ENCODE data around the gene PAIP2.
"Not testable (repeated sequence)": the region's sequence is repeated elsewhere in the genome, so short reads cannot be mapped to it uniquely, and the experiment has no call there.

The PAIP2 gene

DNA sequence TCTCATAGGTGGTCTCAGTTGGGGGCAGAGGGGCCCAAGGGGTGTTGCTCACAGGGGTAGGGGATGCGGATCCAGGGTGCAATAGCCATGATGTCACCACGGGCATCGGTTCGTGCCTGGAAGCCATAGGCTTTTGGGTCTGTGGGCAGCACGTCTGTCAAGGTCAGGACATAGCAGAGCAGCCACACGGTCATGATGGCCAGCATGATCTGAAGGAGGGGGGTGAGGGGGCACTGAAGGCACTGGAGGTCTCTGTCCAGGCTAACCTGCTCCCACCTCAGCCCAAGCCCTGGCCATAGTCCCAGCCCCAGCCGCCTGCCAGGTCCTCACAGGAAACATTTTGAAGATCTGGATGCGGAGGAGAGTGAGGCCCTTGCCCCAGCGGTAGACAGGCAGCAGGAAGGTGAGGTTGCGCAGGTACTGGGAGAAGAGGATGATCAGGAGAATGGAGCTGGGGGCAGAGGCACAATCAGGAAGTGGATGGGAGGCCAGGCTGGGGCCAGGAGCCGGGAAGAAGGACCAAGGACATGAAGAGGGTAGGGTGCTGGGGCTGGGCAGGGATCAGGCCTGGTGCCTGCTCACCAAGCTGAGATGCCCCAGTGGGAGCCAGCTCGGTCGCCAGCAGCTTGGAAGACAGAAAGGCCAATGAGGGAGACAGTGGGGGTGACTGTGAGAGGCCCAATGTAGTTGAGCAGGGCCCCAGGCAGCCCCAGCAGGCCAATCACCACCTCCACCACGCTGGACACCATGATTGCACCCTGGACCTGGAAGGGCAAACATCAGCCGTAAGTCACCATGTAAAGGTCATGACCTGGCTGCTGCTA, 38.2 kb downstream of the PAIP2 start:
- DNase-seq = no peak

DNA sequence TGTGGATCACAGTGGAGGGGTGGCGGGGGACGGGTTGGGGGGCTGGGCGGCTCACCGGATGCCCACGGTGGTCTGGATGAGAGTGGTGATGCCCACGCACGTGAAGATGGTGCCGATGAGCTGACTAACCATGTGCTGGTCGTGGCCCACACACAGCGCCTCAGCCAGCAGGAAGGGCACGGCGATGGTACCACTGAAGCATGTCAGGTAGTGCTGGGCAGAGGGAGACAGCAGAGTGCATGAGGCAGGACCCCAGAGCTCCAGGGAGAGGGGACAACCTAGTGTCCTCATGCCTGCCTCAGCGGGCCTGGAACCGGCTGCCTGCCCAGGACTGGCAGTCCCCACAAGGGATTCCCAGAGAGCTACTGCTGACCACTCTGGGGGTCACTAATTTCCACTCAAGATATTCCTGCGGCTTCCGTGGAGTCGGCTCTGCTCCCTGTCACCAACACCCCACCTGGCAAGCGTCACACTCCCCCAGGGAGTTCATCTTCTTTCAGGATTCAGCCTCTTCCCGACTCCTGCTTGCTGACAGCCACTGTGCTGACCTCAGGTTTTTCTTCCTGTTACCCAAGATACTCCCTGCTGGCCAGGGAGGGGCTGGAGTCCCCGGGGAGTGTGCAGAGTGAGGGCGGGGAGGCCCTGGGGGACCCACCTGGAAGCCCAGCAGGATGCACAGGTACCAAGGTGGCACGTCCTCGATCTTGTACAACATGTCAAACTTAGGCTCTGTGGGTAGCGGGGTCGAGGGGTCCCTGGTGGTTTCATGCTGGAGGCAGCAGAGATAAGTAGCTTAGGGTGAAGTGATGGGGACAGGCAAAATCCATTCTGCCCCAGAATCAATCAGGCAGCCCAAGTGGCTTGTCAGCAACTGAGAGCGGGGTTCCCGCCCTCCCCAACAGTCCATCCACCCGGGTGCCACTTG, 40.4 kb downstream of the PAIP2 start:
- DNase-seq = no peak

DNA sequence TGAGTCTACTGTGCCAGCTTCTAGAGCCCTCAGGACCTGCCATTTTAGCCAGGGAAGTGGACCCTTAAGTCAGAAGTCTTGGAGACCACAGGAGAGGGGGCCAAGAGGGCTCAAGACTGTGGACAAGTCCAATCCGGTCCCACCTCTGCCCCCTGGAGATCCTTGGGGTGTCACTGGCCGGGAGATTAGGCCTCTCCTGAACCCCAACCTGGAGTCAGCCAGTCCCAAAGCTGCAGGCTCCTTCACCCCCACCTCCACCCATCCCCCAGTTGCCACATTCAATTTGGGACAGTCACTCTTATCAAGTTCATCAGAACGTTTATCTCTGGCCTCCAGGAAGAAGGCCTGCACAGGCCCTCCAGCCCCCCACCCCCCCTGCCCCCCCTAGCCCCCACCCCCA, 41.2 kb downstream of the PAIP2 start:
- no peak for DNase-seq

DNA sequence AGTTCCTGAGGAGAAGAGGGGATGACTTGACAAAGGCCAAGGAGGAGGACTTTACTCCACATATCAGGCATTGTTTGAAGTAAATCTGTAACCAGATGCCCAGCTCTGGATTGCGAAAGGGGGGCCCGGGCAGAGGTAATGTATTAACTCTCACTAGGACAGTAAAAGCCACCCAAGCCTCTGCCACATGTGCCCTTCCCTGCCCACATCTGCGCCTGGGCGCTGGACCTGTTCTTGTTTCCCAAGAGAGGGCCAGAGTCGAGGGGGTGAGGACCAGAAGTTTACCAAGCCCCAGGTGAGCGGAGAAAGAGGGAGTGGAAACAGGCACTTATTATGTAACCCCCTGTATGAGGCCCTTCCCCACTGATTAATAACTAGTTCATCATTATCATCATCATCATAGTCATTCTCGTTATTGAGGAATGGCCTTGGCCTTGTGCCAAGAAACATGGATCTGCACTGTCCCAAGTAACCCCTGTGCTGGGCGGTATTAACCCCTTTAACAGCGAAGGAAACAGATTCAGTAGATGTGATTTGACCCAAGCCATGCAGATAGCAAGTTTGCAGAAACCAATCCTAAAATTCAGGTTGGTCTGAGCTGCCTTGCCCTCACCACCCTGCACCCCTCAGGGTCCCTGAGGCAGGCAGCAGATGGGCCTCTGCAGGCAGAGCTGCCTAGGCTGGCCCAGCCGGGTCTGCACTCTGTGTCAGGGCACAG, 41.8 kb downstream of the PAIP2 start, which contains the start of gene SLC23A1:
TSS of gene SLC23A1 (minus strand) at position 23 of the 718 bp plus-strand sequence. CDS start 44 bp downstream, outside the sequence.
- no peak for DNase-seq

DNA sequence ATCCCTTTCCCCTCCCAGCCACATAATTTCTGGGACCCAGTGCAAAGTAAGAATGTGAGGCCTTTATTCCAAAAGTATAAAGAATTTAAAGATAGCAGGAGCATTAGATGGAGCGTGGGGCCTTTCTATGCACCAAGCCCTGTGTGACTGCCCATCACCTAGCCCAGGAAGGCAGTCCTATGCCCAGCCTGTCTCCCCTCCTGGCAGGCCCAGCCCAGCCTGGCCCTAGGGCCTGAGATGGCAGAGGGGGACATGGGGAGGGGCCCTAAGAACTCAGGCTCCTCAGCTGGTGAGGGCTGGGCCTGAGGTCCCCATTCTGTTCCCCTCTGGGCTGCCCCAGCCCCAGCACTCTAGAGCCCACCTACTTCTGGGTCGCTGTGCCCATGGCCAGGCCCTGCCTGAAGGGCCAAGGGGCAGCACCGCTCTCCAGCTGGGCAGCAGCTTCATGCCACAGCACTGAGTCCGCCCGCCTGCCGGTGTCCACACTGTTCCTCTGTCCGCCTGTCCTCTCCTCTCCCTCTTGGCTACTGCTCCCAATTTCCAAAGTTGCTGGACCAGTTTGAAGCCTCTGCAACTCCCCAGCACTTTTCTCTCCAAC, 42.4 kb downstream of the PAIP2 start:
- DNase-seq = no peak

DNA sequence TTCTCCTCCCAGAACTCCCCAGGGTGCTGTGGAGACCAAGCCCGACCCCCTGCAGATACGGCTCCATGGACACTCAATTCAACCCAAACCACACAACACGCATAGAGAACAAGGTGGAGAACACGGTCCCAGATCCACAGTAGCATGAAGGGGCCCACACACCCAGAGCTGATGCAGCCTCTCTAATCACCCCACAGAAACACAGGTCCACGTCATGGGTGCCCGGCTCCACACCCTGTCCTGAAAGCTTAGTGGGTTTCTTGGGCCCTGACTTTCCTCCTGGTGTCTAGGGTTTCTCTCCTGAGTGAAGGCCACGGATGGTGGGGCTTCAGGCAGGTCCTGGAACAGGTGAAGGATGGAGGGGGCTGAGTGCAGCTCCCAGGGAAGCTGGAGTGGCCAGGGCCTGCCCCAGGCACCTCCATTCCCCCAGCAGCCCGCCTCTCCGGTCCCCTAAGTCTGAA, 43.0 kb downstream of the PAIP2 start:
- no peak for DNase-seq

DNA sequence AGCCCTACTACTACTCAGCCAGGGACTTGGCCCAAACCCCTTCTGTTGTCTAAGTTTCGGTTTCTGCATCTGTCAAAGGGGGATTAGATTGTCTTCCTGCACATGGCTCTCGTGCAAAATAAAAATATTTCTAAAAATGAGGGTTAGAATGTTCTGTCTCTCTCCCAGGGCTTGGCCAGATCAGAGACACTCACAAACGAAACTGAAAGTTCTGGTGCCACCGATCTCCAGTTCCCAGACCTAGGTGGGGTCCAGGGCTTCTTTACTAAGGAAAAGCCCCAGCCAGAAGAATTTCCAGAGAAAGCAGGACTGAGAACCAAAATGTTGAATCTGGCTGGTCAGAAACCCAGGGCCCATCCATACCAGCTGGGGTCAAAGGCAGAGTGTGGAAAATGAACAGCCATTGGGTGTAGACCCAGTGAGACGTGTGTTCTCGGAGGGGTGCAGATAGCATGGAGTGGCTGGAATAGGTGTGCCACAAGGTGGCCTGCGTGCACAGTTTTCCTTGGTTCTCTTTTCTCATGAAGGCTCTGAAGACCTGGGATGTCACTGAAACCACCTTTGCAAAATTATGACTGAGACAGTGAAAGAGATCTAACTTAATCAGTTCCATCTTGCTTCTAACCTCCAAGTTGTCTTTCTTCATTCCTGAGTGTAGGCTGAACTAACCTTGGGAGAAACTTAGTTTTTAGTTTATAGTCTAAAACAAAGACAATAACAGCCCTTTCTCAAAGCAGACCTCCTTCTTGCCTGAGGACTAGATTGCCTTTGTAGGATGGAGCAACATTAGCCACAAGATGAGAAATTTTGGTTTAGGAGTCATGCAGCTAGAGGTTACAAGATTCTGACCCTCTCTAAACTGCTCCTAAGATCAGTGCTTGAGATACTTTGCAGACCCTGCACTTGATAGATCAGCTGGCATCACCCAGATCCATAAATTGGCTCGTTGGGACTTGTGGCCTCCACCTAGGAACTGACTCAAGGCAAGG, 43.7 kb downstream of the PAIP2 start:
- no peak for DNase-seq

DNA sequence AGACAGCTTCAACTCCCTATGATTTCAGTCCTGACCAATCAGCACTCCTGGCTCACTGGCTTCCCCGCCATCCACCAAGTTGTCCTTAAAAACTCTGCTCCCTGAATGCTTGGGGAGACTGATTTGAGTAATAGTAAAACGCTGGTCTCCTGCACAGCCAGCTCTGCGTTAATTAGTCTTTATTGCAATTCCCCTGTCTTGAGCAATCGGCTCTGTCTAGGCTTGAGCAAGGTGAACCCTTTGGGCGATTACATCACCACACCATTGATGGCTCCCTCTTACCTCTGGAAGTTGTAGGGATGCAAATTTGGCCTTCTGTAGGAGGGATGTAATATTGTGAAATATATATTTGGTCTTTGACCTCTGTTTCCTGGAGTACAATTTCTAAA, 44.4 kb downstream of the PAIP2 start:
- DNase-seq = no peak

DNA sequence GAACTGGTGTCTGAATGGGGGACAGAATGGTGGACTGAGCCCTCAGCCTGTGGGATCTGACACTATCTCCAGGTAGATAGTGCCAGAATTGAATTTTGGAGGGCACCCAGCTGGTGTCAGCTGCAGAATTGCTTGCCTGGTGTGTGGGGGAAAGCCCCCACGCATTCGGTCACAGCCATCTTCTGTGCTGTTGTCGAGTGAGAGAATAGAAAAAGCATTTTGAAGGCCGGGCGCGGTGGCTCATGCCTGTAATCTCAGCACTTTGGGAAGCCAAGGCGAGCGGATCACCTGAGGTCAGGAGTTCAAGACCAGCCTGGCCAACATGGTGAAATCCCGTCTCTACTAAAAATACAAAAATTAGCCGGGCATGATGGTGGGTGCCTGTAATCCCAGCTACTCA, 45.3 kb downstream of the PAIP2 start:
- not testable (repeated sequence) for DNase-seq

DNA sequence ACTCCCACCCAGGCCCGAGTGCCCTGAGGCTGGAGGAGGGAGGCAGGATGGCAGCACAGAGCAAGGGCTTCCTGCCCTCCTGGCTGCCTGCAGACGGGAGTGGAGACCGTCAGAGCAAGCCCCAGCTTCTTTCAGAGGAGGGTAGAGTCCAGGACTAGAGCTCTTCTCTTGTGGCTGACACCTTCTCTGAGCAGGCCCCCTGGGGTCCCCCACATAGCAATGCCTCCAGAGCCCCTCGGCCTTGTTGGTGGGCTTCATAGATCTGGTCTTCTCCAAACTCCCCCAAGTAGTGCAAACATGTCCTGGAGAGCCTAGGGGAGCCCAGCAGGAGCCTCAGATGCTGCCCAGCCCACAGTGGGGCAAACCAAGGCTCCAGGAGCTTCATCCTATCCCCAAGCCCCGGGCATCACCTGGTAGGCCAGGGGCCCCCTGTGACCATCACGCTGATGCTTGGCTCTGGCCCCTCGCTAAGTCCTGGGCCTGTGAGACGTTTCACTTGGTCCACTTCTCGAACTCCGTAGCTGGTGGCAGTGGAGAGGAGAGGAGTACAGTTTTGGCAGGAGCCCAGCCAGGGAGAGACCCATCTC, 46.0 kb downstream of the PAIP2 start:
- DNase-seq = no peak

DNA sequence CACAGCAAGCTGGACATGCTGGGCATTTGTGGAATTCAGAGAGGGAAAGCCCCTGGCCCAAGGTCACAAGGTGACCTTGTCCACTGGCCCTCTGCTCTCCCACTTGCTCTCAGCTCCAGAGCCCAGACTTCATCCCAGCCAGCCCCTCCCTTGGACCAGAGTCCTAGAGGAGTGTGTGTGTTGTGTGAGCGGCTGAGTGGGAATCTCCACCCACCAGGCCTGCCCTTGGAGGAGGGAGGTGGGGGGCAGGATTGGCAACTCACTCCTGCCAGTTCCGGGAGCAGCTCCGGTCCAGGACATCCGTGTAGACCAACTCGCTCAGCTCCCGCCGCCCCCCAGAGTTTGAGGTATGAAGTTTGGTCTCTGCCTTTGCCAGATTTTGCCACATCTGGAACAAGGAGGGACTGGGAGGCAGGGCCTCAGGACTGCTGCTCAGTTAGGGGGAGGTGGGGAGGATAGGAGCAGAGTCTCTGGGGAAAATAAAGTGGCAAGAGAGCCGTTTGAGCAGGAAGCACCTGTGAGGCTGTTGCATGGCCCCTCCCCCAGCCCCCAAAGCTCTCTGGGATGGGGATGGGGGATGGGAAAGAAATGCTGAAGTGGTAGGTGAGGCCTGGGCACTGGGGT, 46.7 kb downstream of the PAIP2 start:
- DNase-seq = no peak

DNA sequence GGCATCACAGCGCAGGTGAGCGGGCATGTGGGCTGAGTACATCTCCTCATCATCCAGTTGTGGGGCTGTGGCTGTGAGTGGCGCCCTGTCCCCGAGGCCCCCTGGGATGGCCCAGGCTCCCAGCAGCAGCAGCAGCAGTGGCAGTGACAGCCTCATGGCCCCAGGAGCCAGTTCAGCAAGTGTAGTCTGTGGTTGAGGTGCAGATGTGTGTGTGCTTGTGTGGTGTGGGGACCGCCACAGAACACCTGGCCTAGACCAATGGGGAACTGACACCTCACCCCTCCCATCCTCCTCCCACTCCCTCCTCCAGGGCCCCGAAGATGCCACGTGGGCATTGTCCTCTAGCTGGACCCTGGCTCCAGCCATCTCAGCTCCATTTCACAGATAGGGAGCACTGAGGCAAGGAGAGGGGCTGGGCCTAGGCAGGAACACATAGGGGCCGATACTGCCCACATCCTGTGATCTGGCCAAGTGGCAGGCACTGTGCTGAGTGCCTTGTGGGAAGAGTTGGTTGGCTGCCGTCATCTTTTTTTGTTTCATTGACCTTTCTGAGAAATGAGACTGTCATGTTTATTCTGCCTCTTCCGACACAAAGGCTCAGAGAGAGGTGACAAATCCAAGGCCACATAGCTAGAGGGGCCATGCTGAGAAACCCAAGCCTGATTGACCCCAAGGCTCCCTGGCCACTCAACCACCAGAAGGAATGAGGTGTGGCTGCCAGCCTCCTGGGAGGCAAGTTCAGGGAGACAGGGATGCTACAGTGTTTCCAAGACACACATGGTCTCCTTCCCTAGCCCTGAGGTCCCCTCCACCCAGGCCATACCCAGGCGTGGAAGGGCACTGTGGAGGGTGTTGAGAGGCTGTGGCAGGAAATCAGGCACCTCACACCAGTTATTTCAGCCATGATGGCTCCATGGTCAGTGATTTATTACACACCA, 48.3 kb downstream of the PAIP2 start, which contains the start of gene MZB1:
TSS of gene MZB1 (minus strand) at position 213 of the 938 bp plus-strand sequence. CDS start at position 156, 57 bp downstream.
- DNase-seq = no peak

DNA sequence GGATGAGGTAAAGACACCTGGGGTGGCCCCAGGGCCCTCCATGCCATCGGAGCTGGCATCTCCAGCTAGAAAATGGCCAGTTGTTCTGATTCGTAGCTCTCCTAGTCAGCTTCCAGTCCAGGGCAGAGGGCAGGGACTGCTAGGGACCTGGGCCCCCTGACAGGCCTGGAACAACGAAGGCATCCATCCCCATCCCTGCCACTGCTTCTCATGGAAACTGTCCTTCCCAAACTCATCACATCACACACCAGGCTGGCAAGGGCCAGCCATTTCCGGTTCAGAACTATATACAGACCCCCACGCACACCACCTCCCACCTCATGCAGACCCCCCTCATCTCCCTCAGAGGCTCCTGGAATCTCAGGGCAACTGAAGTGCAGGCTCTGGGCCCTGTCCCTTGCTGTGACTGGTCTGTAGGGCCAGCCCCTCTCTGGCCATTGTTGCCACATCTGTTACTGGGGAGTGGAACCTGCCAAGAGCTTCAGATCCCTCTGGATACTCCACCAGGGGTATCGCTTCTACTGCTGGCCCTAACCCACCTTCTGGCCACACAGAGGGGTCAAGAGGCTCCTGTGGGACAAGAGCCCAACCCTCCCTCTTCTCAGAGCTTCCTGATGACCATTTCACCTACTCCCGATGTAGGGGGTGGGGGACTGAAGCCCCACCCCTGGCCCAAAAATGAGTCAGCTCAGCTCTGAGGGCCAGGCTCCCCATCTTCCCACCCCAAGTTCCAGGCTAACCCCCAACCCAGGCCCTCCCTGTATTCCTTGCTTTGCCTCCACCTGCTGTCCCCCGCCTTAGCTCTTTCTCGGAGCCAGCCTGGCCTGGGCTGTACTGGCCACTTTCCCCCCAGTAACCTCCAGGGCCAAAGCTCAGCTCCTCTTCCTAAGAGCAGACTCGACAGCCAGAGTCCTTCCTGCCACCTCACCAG, 49.2 kb downstream of the PAIP2 start:
- DNase-seq = no peak

DNA sequence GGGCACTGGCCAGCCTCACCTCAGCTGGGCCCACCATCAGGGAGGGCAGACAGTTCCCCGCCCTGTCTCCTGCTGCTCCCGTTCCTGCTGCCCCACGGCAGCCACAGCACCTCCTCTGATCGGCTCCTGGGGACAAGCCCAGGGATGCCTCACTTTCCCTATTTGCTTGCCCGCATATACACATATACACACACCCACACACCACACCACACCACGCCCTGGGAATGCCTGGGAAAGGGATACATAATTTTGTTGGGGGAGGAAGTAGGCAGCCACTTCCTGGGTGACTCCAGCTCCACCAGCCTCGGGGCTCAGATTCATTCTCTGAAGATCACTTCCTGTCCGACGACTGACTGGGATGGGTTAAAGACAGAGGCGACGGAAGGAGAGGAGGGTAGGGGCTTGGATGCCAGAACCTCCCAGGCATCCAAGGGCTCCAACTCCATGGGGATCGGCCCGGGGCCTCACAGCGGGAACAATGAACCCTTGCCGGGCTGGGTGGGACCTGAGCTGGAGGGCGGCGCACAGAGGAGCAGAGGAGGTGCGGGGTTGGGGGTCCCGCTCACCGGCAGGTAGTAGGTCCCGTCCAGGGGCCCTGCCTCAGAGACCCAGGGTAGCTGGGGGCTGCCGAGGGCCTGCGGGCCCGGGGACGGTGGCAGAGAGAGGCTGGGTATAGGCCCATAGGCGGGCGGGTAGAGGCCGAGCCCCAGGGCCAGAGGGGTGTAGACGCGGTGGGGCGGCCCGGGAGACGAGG, 50.1 kb downstream of the PAIP2 start:
- no peak for DNase-seq

DNA sequence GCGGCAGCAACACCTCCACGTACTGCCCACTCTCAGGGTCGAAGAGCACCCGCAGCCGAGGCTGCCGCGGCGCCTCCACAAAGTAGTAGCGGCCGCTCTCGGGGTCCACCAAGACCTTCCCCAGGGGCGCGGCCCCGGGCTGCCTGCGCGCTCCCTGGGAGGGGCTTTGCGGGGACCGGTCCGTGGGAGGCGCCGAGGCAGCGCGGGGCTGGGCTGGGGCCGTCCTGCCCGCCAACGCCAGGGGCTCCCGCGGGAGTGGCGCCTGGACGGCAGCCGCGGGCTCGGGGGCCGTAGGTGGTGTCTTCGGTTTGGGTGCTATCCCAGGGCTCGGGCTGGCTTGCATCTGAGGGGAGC, 50.6 kb downstream of the PAIP2 start:
- DNase-seq = no peak

DNA sequence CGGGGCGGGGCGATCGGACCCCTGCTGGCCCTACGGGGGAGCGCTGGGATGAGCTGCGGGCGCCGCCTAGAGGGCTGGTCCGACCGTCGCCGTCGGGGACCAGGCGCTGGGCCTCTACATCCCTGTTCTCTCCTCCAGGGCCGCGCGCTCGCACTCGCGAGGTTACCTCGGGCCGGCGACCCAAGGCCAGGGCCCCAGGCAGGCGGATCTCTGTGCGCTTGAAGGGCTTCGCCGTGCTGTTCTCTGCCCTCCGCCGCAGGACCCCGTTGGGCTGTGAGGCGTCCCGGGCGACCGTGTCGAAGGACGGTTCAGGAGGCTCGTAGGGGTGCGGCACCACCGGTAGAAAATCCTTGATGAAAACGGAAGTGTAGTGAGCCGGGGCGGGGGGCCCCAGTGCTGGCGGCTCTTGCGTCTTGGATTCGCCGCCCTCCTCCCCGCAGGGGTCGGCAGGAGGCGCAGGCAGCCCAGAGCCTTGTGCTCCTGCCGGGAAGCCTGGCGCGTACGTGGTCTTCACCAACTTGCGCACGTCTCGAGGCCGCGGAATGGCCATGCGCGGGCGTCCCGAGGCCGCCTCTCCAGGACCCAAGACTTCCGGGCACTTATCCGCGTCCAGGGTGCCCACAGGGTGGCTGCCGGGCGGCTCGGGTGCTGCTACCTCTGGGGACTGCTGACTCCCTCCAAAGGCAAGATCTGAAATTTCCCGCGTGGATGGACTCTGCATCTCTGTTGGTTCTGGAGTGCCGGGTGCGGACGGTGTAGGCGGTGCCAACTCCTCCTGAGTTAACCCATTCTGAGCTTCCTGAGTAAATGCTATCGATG, 51.2 kb downstream of the PAIP2 start:
- no peak for DNase-seq
